SK-N-SH treated with all-trans-retinoic acid at 6 μM for 48 hours (cell line): ENCODE measurements around the gene ITPR2.

Experiments
- ATAC-seq: fragments of 200-7000 bp; cut with Tn5 transposase; 3 replicates; pipeline ENCODE4 v1.9.1; 2020; ENCODE audit warnings: mild to moderate bottlenecking, moderate library complexity
- ARNTL ChIP-seq: fragments of 450-650 bp; formaldehyde crosslinking; IDR thresholded peaks from 2 replicates; pipeline ENCODE4 v1.5.0; 2020; ENCODE audit warnings: low read depth, mild to moderate bottlenecking, moderate library complexity, borderline replicate concordance
- CSDC2 ChIP-seq: fragments of 250-450 bp; sonication (Bioruptor Pico); IDR thresholded peaks from 2 replicates; pipeline ENCODE4 v1.5.0; 2020; ENCODE audit warnings: mild to moderate bottlenecking, moderate library complexity
- ESRRG ChIP-seq: fragments of 250-450 bp; sonication (Bioruptor Pico); IDR thresholded peaks from 2 replicates; pipeline ENCODE4 v1.6.1; 2021; ENCODE audit warnings: mild to moderate bottlenecking
- ISL1 ChIP-seq: fragments of 250-450 bp; sonication (Bioruptor Pico); IDR thresholded peaks from 2 replicates; pipeline ENCODE4 v2.1.2; 2022; ENCODE audit warnings: mild to moderate bottlenecking, moderate library complexity
- OSR1 ChIP-seq: fragments of 250-450 bp; sonication (Bioruptor Pico); IDR thresholded peaks from 2 replicates; pipeline ENCODE4 v1.8.0; 2022; ENCODE audit warnings: moderate library complexity, mild to moderate bottlenecking, inconsistent platforms
- PPARA ChIP-seq: fragments of 250-450 bp; sonication (Bioruptor Pico); IDR thresholded peaks from 2 replicates; pipeline ENCODE4 v1.5.0; 2020; ENCODE audit warnings: mild to moderate bottlenecking, borderline replicate concordance
- RARB ChIP-seq: fragments of 250-450 bp; sonication (Bioruptor Pico); IDR thresholded peaks from 2 replicates; pipeline ENCODE4 v1.8.0; 2021; ENCODE audit warnings: mild to moderate bottlenecking, moderate library complexity
- SNAI2 ChIP-seq: fragments of 250-450 bp; sonication (Bioruptor Pico); IDR thresholded peaks from 2 replicates; pipeline ENCODE4 v1.5.0; 2020; ENCODE audit warnings: mild to moderate bottlenecking, moderate library complexity
- TCF4 ChIP-seq: fragments of 250-450 bp; sonication (Bioruptor Pico); IDR thresholded peaks from 2 replicates; pipeline ENCODE4 v1.8.0; 2021; ENCODE audit warnings: mild to moderate bottlenecking, moderate library complexity, borderline replicate concordance
- TOX ChIP-seq: fragments of 250-450 bp; sonication (Bioruptor Pico); IDR thresholded peaks from 2 replicates; pipeline ENCODE4 v1.8.0; 2021; ENCODE audit warnings: mild to moderate bottlenecking, moderate library complexity, borderline replicate concordance
- ZC3H10 ChIP-seq: fragments of 250-450 bp; sonication (Bioruptor Pico); IDR thresholded peaks from 2 replicates; pipeline ENCODE4 v1.5.1; 2021; ENCODE audit warnings: mild to moderate bottlenecking, moderate library complexity
- ZFP3 ChIP-seq: fragments of 250-450 bp; sonication (Bioruptor Pico); IDR thresholded peaks from 2 replicates; pipeline ENCODE4 v1.5.0; 2020; ENCODE audit warnings: mild to moderate bottlenecking, moderate library complexity
- ZFP30 ChIP-seq: fragments of 450-650 bp; formaldehyde crosslinking; IDR thresholded peaks from 2 replicates; pipeline ENCODE4 v1.5.0; 2022; ENCODE audit warnings: mild to moderate bottlenecking, moderate library complexity
- ZNF565 ChIP-seq: fragments of 450-650 bp; formaldehyde crosslinking; conservative IDR thresholded peaks from 2 replicates; pipeline ENCODE4 v1.5.0; 2020; ENCODE audit warnings: low read depth, mild to moderate bottlenecking, moderate library complexity
- ZNF70 ChIP-seq: fragments of 450-650 bp; formaldehyde crosslinking; IDR thresholded peaks from 2 replicates; pipeline ENCODE4 v1.5.0; 2020; ENCODE audit warnings: mild to moderate bottlenecking, moderate library complexity
- ZNF8 ChIP-seq: fragments of 450-650 bp; formaldehyde crosslinking; IDR thresholded peaks from 2 replicates; pipeline ENCODE4 v1.5.0; 2020; ENCODE audit warnings: mild to moderate bottlenecking, moderate library complexity
- TF ChIP-seq, protein P1 (sequence below): fragments of 250-450 bp; sonication (Bioruptor Pico); IDR thresholded peaks from 2 replicates; pipeline ENCODE4 v1.5.1; 2020; ENCODE audit warnings: low read depth, mild to moderate bottlenecking, moderate library complexity
- TF ChIP-seq, protein P2 (sequence below): fragments of 250-450 bp; sonication (Bioruptor Pico); IDR thresholded peaks from 2 replicates; pipeline ENCODE4 v1.5.0; 2020; ENCODE audit warnings: mild to moderate bottlenecking, moderate library complexity
- TF ChIP-seq, protein P3 (sequence below): fragments of 250-450 bp; sonication (Bioruptor Pico); IDR thresholded peaks from 2 replicates; pipeline ENCODE4 v1.8.0; 2020; ENCODE audit warnings: mild to moderate bottlenecking, moderate library complexity, borderline replicate concordance
- TF ChIP-seq, protein P4 (sequence below): fragments of 250-450 bp; sonication (Bioruptor Pico); IDR thresholded peaks from 2 replicates; pipeline ENCODE4 v1.5.1; 2021; ENCODE audit warnings: mild to moderate bottlenecking, moderate library complexity
- TF ChIP-seq, protein P5 (sequence below): fragments of 250-450 bp; sonication (Bioruptor Pico); IDR thresholded peaks from 2 replicates; pipeline ENCODE4 v1.8.0; 2021; ENCODE audit warnings: low read depth, mild to moderate bottlenecking, moderate library complexity, borderline replicate concordance

The ITPR2 gene

DNA sequence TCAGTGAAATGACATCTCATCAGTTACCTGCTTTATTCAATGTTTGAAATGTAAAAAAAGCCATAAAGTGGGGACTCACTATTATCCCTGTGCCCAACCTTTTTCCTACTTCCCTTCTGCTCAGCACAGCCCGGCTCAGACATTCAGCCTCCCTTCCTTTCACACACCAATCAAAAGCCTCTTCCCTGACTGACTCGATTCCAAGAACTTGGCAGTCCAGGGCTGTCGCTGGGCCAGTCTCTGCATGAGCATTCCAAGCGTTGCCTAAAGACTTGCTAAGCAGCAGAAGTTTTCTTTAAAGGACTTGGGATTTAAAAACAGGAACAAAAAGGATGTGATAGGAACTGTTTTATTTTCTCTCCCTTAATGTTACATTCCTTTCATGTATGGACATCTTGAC is 22.7 kb downstream of the ITPR2 start:
- TF ChIP-seq ZFP30 (CRISPR knock-in tag): no peak
- no peak for TF ChIP-seq RARB (CRISPR knock-in tag)

DNA sequence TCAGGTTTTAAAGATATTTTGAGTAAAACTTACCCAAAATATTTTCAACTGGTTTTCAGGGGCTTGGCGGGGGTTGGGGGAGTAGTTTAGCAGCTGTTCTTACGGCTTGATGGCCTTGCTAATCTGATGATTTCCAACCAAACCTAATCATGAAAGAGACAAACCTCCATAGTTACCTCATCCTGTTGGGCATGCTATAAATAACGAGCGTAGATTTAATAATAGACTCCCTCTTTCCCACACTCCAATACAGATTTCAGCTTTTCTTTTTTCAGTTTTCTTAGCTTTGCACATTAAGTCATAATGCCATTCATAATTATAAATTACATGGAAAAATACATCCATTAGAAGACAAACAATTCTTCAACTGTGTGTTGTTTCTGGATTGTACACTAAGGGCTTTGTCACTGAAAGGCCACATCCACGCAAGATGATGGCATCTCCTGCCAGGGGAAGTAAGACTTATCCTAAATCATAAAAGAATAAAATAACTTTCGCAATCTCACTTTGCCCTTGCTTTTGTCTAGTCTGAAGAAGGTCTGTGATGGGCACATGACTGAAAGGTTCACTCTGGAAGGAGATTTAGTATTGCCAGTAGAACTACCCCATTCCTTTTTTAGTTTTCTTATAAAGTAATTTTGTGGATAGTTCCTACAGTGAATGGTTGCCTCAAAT is 23.2 kb downstream of the ITPR2 start:
- TF ChIP-seq ESRRG (CRISPR knock-in tag) (no peak), ZC3H10 (no peak), ZNF70 (no peak), RARB (CRISPR knock-in tag) (no peak), ISL1 (CRISPR knock-in tag) (peak; percentile 25)
- TF ChIP-seq, protein P1, sequence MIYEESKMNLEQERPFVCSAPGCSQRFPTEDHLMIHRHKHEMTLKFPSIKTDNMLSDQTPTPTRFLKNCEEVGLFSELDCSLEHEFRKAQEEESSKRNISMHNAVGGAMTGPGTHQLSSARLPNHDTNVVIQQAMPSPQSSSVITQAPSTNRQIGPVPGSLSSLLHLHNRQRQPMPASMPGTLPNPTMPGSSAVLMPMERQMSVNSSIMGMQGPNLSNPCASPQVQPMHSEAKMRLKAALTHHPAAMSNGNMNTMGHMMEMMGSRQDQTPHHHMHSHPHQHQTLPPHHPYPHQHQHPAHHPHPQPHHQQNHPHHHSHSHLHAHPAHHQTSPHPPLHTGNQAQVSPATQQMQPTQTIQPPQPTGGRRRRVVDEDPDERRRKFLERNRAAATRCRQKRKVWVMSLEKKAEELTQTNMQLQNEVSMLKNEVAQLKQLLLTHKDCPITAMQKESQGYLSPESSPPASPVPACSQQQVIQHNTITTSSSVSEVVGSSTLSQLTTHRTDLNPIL (CRISPR knock-in tag): peak; percentile 66
- ATAC-seq: peak; percentile 41

More for the DNA sequence above, 22.7 kb downstream of the ITPR2 start:
- ATAC-seq: peak; percentile 100

DNA sequence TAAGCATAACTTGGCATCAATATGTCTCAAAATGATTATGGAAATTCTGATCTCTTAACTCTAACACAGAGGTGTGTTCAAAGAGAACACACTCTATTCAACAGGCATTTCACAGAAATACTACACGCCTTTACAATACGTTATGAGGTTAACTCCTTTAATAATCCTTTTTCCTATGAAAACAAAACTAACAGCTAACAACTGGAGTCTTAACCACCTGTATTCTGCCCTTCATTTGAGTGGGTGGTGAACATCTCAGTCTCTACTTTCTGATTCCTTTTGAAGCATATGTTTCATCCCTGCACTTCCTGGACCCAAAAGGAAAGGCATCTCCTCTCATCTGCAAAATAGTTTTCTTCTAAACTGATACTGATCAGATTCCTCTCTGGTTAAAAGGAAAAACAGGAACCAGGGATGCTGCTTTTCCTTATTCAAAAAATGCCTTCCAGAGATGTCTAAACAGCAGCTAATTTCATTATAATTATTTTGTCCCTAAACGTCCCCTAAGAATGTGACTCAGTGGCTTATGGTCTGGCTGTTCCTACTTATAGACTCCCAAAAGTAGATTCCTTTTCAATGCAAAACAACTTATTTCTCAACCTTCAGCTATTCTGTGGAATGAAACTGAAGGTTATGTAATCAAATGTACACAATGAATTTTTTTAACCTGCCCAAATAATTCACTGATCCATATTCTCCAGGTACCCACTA is 24.1 kb downstream of the ITPR2 start:
- no peak for ATAC-seq

DNA sequence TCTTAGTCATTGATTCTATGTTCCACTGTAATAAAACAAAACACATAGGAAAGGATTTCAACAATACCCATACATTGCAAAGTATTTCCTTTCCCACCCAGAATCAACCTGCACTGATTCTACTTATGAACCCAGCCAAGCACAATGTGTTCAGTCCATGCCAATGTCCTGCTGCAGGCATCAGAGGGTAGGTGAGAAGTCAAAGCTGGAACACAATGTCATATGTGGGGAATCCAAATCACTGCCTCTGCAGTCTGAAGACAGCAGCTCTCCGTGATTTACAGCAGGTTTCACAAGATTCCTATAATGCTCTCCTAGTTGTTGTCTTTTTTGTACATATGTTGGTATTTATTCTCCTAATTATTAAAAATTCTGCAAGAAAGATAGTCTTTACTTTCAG is 25.7 kb downstream of the ITPR2 start:
- no peak for ATAC-seq
- TF ChIP-seq, protein P2, sequence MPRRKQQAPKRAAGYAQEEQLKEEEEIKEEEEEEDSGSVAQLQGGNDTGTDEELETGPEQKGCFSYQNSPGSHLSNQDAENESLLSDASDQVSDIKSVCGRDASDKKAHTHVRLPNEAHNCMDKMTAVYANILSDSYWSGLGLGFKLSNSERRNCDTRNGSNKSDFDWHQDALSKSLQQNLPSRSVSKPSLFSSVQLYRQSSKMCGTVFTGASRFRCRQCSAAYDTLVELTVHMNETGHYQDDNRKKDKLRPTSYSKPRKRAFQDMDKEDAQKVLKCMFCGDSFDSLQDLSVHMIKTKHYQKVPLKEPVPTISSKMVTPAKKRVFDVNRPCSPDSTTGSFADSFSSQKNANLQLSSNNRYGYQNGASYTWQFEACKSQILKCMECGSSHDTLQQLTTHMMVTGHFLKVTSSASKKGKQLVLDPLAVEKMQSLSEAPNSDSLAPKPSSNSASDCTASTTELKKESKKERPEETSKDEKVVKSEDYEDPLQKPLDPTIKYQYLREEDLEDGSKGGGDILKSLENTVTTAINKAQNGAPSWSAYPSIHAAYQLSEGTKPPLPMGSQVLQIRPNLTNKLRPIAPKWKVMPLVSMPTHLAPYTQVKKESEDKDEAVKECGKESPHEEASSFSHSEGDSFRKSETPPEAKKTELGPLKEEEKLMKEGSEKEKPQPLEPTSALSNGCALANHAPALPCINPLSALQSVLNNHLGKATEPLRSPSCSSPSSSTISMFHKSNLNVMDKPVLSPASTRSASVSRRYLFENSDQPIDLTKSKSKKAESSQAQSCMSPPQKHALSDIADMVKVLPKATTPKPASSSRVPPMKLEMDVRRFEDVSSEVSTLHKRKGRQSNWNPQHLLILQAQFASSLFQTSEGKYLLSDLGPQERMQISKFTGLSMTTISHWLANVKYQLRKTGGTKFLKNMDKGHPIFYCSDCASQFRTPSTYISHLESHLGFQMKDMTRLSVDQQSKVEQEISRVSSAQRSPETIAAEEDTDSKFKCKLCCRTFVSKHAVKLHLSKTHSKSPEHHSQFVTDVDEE: no peak
- TF ChIP-seq SNAI2 (CRISPR knock-in tag) (no peak), ZNF565 (CRISPR knock-in tag) (no peak), ZC3H10 (no peak), ZNF8 (CRISPR knock-in tag) (no peak), TOX (CRISPR knock-in tag) (no peak), TCF4 (CRISPR knock-in tag) (no peak), OSR1 (no peak)
- TF ChIP-seq, protein P3, sequence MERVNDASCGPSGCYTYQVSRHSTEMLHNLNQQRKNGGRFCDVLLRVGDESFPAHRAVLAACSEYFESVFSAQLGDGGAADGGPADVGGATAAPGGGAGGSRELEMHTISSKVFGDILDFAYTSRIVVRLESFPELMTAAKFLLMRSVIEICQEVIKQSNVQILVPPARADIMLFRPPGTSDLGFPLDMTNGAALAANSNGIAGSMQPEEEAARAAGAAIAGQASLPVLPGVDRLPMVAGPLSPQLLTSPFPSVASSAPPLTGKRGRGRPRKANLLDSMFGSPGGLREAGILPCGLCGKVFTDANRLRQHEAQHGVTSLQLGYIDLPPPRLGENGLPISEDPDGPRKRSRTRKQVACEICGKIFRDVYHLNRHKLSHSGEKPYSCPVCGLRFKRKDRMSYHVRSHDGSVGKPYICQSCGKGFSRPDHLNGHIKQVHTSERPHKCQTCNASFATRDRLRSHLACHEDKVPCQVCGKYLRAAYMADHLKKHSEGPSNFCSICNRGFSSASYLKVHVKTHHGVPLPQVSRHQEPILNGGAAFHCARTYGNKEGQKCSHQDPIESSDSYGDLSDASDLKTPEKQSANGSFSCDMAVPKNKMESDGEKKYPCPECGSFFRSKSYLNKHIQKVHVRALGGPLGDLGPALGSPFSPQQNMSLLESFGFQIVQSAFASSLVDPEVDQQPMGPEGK (CRISPR knock-in tag): no peak
- TF ChIP-seq, protein P4, sequence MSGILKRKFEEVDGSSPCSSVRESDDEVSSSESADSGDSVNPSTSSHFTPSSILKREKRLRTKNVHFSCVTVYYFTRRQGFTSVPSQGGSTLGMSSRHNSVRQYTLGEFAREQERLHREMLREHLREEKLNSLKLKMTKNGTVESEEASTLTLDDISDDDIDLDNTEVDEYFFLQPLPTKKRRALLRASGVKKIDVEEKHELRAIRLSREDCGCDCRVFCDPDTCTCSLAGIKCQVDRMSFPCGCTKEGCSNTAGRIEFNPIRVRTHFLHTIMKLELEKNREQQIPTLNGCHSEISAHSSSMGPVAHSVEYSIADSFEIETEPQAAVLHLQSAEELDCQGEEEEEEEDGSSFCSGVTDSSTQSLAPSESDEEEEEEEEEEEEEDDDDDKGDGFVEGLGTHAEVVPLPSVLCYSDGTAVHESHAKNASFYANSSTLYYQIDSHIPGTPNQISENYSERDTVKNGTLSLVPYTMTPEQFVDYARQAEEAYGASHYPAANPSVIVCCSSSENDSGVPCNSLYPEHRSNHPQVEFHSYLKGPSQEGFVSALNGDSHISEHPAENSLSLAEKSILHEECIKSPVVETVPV (CRISPR knock-in tag): no peak

More for the DNA sequence above, 24.1 kb downstream of the ITPR2 start:
- TF ChIP-seq ESRRG (CRISPR knock-in tag) (no peak), ISL1 (CRISPR knock-in tag) (no peak), ZNF70 (no peak), ARNTL (CRISPR knock-in tag) (no peak)

DNA sequence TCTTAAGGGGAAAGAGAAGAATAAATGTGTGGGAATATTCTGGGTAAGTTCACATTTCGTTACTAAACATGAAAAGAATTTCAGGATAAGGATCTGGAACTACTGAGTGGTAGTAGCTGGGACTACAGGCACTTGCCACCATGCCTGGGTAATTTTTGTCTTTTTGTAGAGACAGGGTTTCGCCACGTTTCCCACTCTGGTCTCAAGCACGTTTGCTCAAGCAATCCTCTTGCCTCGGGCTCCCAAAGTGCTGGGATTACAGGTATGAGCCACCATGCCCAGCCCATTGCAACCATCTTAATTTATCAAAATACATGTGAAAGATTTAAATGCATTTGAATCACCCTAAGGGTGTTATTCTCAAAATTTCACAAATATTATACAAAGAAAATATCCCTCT is 26.4 kb downstream of the ITPR2 start:
- no peak for ATAC-seq
- TF ChIP-seq, protein P2: no peak
- TF ChIP-seq ZNF70 (no peak), ZC3H10 (no peak), OSR1 (no peak), ZFP3 (CRISPR knock-in tag) (no peak), RARB (CRISPR knock-in tag) (no peak), TCF4 (CRISPR knock-in tag) (no peak), ESRRG (CRISPR knock-in tag) (no peak), ZNF565 (CRISPR knock-in tag) (no peak), ZNF8 (CRISPR knock-in tag) (no peak), CSDC2 (CRISPR knock-in tag) (no peak), TOX (CRISPR knock-in tag) (no peak), PPARA (CRISPR knock-in tag) (no peak)
- TF ChIP-seq, protein P5, sequence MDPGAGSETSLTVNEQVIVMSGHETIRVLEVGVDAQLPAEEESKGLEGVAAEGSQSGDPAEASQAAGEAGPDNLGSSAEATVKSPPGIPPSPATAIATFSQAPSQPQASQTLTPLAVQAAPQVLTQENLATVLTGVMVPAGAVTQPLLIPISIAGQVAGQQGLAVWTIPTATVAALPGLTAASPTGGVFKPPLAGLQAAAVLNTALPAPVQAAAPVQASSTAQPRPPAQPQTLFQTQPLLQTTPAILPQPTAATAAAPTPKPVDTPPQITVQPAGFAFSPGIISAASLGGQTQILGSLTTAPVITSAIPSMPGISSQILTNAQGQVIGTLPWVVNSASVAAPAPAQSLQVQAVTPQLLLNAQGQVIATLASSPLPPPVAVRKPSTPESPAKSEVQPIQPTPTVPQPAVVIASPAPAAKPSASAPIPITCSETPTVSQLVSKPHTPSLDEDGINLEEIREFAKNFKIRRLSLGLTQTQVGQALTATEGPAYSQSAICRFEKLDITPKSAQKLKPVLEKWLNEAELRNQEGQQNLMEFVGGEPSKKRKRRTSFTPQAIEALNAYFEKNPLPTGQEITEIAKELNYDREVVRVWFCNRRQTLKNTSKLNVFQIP (CRISPR knock-in tag): no peak
